Lung (tissue), 12 donors: Measurements from ENCODE around the gene CLIP2. TPM values are rescaled to one million over a fixed set of nuclear protein-coding genes. Genes with fewer than 3 reads are reported as not detected.

Experiments used
- ATAC-seq: fragments of 200-7000 bp; cut with Tn5 transposase; one replicate; pipeline ENCODE4 v1.9.1; 2020; ENCODE audit warnings: moderate number of reproducible peaks; ENCODE audit not compliant: insufficient read depth, low FRiP score
- DNase-seq, 3 donors: peaks; one replicate each; pipeline ENCODE4 v3.0.0-alpha.2; 2013 to 2017
- H3K27ac ChIP-seq, 2 donors: one replicate each; pipeline ENCODE4 v1.5.1; 2013; ENCODE audit warnings: mild to moderate bottlenecking in 2 of 2, moderate library complexity in 2 of 2, control low read depth in 1 of 2, inconsistent platforms in 1 of 2, low read depth in 1 of 2, low read length in 1 of 2
- H3K27me3 ChIP-seq, 3 donors: one replicate each; pipeline ENCODE4 v1.5.1; 2013; ENCODE audit warnings: low read length in 2 of 3; ENCODE audit not compliant: control insufficient read depth in 3 of 3, insufficient read depth in 3 of 3
- H3K36me3 ChIP-seq, 4 donors: one replicate each; pipeline ENCODE4 v1.5.1; 2013; ENCODE audit warnings: low read length in 4 of 4, mild to moderate bottlenecking in 1 of 4, moderate library complexity in 1 of 4; ENCODE audit not compliant: control insufficient read depth in 4 of 4, insufficient read depth in 4 of 4
- H3K4me1 ChIP-seq, 5 donors: one replicate each; pipeline ENCODE4 v1.5.1; 2013; ENCODE audit warnings: low read length in 5 of 5, mild to moderate bottlenecking in 2 of 5, moderate library complexity in 1 of 5; ENCODE audit not compliant: control insufficient read depth in 5 of 5, insufficient read depth in 5 of 5
- H3K4me3 ChIP-seq: one replicate; pipeline ENCODE4 v1.5.1; 2013; ENCODE audit warnings: mild to moderate bottlenecking, control low read depth, moderate library complexity
- H3K9ac ChIP-seq, 2 donors: one replicate each; pipeline ENCODE4 v1.5.1; 2013; ENCODE audit warnings: low read length in 2 of 2, control low read depth in 1 of 2; ENCODE audit not compliant: insufficient read depth in 1 of 2
- H3K9me3 ChIP-seq, 4 donors: one replicate each; pipeline ENCODE4 v1.5.1; 2013; ENCODE audit warnings: low read length in 3 of 4, mild to moderate bottlenecking in 1 of 4, moderate library complexity in 1 of 4; ENCODE audit not compliant: control insufficient read depth in 4 of 4, insufficient read depth in 3 of 4
- WGBS, 2 donors: extraction: QIAGEN DNeasy Blood & Tissue Kit; methylation state at CpG; one replicate each; pipeline ENCODE4 v1.1.7; 2013; 5-methylcytosine and 5-hydroxymethylcytosine counted together
- polyA plus RNA-seq, 2 donors: library from polyadenylated mRNA; stranded (reverse); fragments of 200-250 nt; gene quantifications; one replicate each; pipeline ENCODE4 v1.2.1, GENCODE V29; 2013
- total RNA-seq, 2 donors: library from RNA; depleted of rRNA in 1 of 2; stranded (reverse); fragments of >200 nt in 1 of 2; gene quantifications; one replicate each; pipeline ENCODE4 v1.2.1, GENCODE V29; 2014 to 2021
- TF ChIP-seq, protein P1 (sequence below): IDR thresholded peaks from 2 replicates; pipeline ENCODE4 v1.5.1; 2012; ENCODE audit warnings: mild to moderate bottlenecking; ENCODE audit errors: control extremely low read depth, extremely low read depth
- donor health status: control.
- donor health status: control.
- donor health status: Bipolar disorder and iron deficiency.
- donor health status: healthy.
- donor health status: DM: yes; HTN: yes; CAD: no.

Gene CLIP2
- total and polyA plus RNA-seq, 4 donors: 7.9 to 27.0 (median 14.9) TPM

- Histone ChIP-seq H3K36me3 (no peaks in the 10 kb centered on the region), H3K4me3 (no peak overlapping the region), H3K9me3 (no peaks in the 10 kb centered on the region), H3K27ac (peak overlapping the region; percentile 6 to 90), H3K27me3 (no peaks in the 10 kb centered on the region), H3K4me1 (peaks cover 0 to 12% (median 0%) of the 10 kb centered on the region in 5 donors), H3K9ac (peak overlapping the region in 1 of 2 donors; percentile 27)
- TF ChIP-seq, protein P1, sequence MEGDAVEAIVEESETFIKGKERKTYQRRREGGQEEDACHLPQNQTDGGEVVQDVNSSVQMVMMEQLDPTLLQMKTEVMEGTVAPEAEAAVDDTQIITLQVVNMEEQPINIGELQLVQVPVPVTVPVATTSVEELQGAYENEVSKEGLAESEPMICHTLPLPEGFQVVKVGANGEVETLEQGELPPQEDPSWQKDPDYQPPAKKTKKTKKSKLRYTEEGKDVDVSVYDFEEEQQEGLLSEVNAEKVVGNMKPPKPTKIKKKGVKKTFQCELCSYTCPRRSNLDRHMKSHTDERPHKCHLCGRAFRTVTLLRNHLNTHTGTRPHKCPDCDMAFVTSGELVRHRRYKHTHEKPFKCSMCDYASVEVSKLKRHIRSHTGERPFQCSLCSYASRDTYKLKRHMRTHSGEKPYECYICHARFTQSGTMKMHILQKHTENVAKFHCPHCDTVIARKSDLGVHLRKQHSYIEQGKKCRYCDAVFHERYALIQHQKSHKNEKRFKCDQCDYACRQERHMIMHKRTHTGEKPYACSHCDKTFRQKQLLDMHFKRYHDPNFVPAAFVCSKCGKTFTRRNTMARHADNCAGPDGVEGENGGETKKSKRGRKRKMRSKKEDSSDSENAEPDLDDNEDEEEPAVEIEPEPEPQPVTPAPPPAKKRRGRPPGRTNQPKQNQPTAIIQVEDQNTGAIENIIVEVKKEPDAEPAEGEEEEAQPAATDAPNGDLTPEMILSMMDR: no peak
- peak; percentile 81 for ATAC-seq
- peak; percentile 86 to 95 (median 90) for DNase-seq
- 16 to 24% methylated on average over 10 of the region's 10 CpGs for WGBS, 2 donors
These were observed 16.7 kb upstream of the CLIP2 start for GRCh38 chr7:74272305-74273038.

GRCh38 chr7:74275401-74275881 is 13.8 kb upstream of the CLIP2 start:
- H3K36me3 ChIP-seq: no peaks in the 10 kb centered on the region
- no peak for DNase-seq
- no peak overlapping the region for H3K9ac ChIP-seq
- TF ChIP-seq, protein P1: no peak
- WGBS, 2 donors: 59 to 60% methylated on average over 6 of the region's 6 CpGs
- no peak overlapping the region for H3K4me3 ChIP-seq
- ATAC-seq: no peak
- H3K27ac ChIP-seq: no peak overlapping the region
- peaks cover 0 to 18% (median 4%) of the 10 kb centered on the region in 5 donors for H3K4me1 ChIP-seq
- no peaks in the 10 kb centered on the region for H3K9me3 ChIP-seq
- H3K27me3 ChIP-seq: no peaks in the 10 kb centered on the region

GRCh38 chr7:74277636-74278035 is 11.6 kb upstream of the CLIP2 start:
- Histone ChIP-seq H3K4me3 (no peak overlapping the region), H3K9me3 (no peaks in the 10 kb centered on the region), H3K27me3 (no peaks in the 10 kb centered on the region), H3K27ac (no peak overlapping the region), H3K9ac (no peak overlapping the region), H3K36me3 (no peaks in the 10 kb centered on the region), H3K4me1 (peaks cover 0 to 9% (median 4%) of the 10 kb centered on the region in 5 donors)
- DNase-seq (no peak), ATAC-seq (no peak)
- WGBS, 2 donors: 97% methylated on average over 4 of the region's 4 CpGs
- TF ChIP-seq, protein P1: no peak
